Fibroblast of lung (primary cell): ENCODE results near the gene SCOC. TPM values are rescaled to one million over a fixed set of nuclear protein-coding genes. Genes with fewer than 3 reads are reported as not detected.

ENCODE experiments used
- DNase-seq, 2 donors: peaks; one replicate each; pipeline versions ENCODE4 v3.0.0 to v3.0.0-alpha.2; 2010; ENCODE audit warnings: low read depth in 2 of 2
- H2AFZ ChIP-seq: 2 replicates; pipeline ENCODE4 v1.5.1; 2012; ENCODE audit warnings: low read length, control low read depth, inconsistent platforms
- H3K27ac ChIP-seq: 2 replicates; pipeline ENCODE4 v1.5.1; 2011; ENCODE audit warnings: low read length, control low read depth; ENCODE audit not compliant: insufficient read depth
- H3K27me3 ChIP-seq: 2 replicates; pipeline ENCODE4 v1.5.1; 2011; ENCODE audit warnings: mild to moderate bottlenecking, low read length; ENCODE audit not compliant: control insufficient read depth, insufficient read depth
- H3K36me3 ChIP-seq: 2 replicates; pipeline ENCODE4 v1.5.1; 2011; ENCODE audit warnings: low read length; ENCODE audit not compliant: control insufficient read depth, insufficient read depth
- H3K4me1 ChIP-seq: 2 replicates; pipeline ENCODE4 v1.5.1; 2011; ENCODE audit warnings: low read length; ENCODE audit not compliant: control insufficient read depth, insufficient read depth; ENCODE audit errors: extremely low read depth
- H3K4me2 ChIP-seq: 2 replicates; pipeline ENCODE4 v1.5.1; 2011; ENCODE audit warnings: low read length, control low read depth; ENCODE audit not compliant: insufficient read depth; ENCODE audit errors: extremely low read depth
- H3K4me3 ChIP-seq, 4 experiments: fragments of 200-600 bp in 1 of 4; sonication (generic) in 1 of 4; replicated peaks in 1 of 4; 2 replicates each; pipeline ENCODE4 v1.5.1; 2011 to 2016; ENCODE audit warnings: low read length in 4 of 4, low read depth in 3 of 4, mild to moderate bottlenecking in 3 of 4, control low read depth in 2 of 4, inconsistent platforms in 1 of 4, mixed read lengths in 1 of 4; ENCODE audit not compliant: insufficient read depth in 1 of 4; ENCODE audit errors: control extremely low read depth in 1 of 4
- H3K79me2 ChIP-seq: 2 replicates; pipeline ENCODE4 v1.5.1; 2012; ENCODE audit warnings: mild to moderate bottlenecking, low read length, inconsistent platforms; ENCODE audit not compliant: control insufficient read depth, insufficient read depth
- H3K9ac ChIP-seq: 2 replicates; pipeline ENCODE4 v1.5.1; 2011; ENCODE audit warnings: mild to moderate bottlenecking, low read length, control low read depth; ENCODE audit not compliant: insufficient read depth
- H3K9me3 ChIP-seq: 2 replicates; pipeline ENCODE4 v1.5.1; 2012; ENCODE audit warnings: low read depth, low read length; ENCODE audit not compliant: control insufficient read depth, insufficient read depth
- H4K20me1 ChIP-seq: 2 replicates; pipeline ENCODE4 v1.5.1; 2011; ENCODE audit warnings: low read length; ENCODE audit not compliant: control insufficient read depth, insufficient read depth; ENCODE audit errors: extremely low read depth
- CTCF ChIP-seq, 2 donors: IDR thresholded peaks in 1 of 2; conservative IDR thresholded peaks in 1 of 2; 1 replicate in 1 of 2; 2 replicates in 1 of 2; pipeline ENCODE4 v1.5.1; 2011 to 2012; ENCODE audit warnings: low read length in 2 of 2, control low read depth in 1 of 2, inconsistent platforms in 1 of 2, low read depth in 1 of 2, mild to moderate bottlenecking in 1 of 2
- EZH2 ChIP-seq: IDR thresholded peaks from 2 replicates; pipeline ENCODE4 v1.5.1; 2012; ENCODE audit warnings: low read length, control low read depth, mild to moderate bottlenecking; ENCODE audit errors: missing control alignments
- polyA plus RNA-seq, 2 donors: library from polyadenylated mRNA; depleted of rRNA in 1 of 2; stranded (reverse) in 1 of 2; unstranded in 1 of 2; fragments of >200 nt; gene quantifications; 2 replicates each; pipeline ENCODE4 v1.2.1, GENCODE V29; 2011 to 2012; ENCODE audit warnings: missing spikeins in 1 of 2
- total RNA-seq: library from RNA; depleted of rRNA; stranded (reverse); fragments of >200 nt; gene quantifications from 2 replicates; pipeline ENCODE4 v1.2.1, GENCODE V29; 2014

Gene SCOC
- total and polyA plus RNA-seq, 2 donors (not counting 1 experiment from before 2014, with no cell fraction given), result 40.1 to 72.3 TPM

- Histone ChIP-seq H3K9ac (no peak overlapping the region), H3K4me3 (no peak overlapping the region), H3K27ac (no peak overlapping the region), H4K20me1 (no peaks in the 10 kb centered on the region), H3K36me3 (no peaks in the 10 kb centered on the region), H3K4me1 (no peaks in the 10 kb centered on the region), H2AFZ (no peak overlapping the region), H3K9me3 (no peaks in the 10 kb centered on the region), H3K79me2 (no peaks in the 10 kb centered on the region), H3K4me2 (no peak overlapping the region), H3K27me3 (no peaks in the 10 kb centered on the region)
- DNase-seq, result no peak
- TF ChIP-seq EZH2 (no peak), CTCF (conservative IDR thresholded peaks at IDR 0.05 in 1 of 2, IDR thresholded peaks at IDR 0.05 in 1 of 2; ENCODE audit: low read depth in 1 of 2, low read length in 2 of 2) (no peak)
Observed at GRCh38 chr4:140361099-140361498, 12.3 kb upstream of the SCOC start.

DNA sequence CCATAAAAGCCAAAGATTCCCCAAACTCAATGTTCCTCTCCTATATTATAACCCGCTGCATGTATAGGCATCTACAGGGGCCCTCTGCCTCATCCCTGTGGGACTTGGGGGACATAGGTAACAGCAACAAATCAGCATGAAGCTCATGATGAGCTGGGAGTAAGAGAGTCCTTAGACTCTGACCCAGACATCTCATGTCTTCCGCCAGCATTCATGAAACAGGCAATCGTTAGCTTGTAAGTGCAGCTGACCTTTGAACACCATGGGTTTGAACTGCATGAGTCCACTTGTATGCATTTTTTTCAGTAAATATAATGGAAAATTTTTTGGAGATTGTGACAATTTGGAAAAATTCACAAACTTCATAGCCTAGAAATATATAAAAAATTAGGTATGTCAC is 10.4 kb upstream of the SCOC start:
- Histone ChIP-seq H4K20me1 (no peaks in the 10 kb centered on the region), H3K4me3 (no peak overlapping the region), H3K9me3 (no peaks in the 10 kb centered on the region), H3K4me1 (peaks cover 2% of the 10 kb centered on the region), H3K27me3 (no peaks in the 10 kb centered on the region), H2AFZ (no peak overlapping the region), H3K4me2 (no peak overlapping the region), H3K9ac (no peak overlapping the region), H3K36me3 (no peaks in the 10 kb centered on the region), H3K79me2 (no peaks in the 10 kb centered on the region), H3K27ac (no peak overlapping the region)
- no peak for TF ChIP-seq CTCF (conservative IDR thresholded peaks at IDR 0.05 in 1 of 2, IDR thresholded peaks at IDR 0.05 in 1 of 2; ENCODE audit: low read depth in 1 of 2, low read length in 2 of 2)
- no peak for TF ChIP-seq EZH2
- no peak for DNase-seq

DNA sequence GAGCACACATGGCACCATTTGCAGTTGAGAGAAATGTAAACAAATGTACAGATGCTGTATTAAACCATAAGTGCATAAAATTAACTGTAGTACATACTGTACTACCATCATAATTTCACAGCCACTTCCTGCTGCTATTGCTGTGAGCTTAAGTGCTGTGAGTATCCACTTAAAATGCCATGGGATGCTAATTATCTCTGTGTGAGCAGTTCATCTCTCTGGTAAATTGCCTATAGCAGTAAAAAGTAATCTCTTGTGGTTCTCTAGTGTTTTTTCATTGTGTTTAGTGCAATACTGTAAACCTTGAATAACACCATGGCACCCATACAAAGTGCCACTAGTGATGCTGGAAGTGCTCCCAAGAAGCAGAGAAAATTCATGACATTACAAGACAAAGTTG is 9.9 kb upstream of the SCOC start:
- Histone ChIP-seq H3K9me3 (no peaks in the 10 kb centered on the region), H3K4me3 (no peak overlapping the region), H4K20me1 (no peaks in the 10 kb centered on the region), H3K9ac (no peak overlapping the region), H2AFZ (no peak overlapping the region), H3K27ac (no peak overlapping the region), H3K36me3 (no peaks in the 10 kb centered on the region), H3K4me2 (no peak overlapping the region), H3K4me1 (peaks cover 2% of the 10 kb centered on the region), H3K27me3 (no peaks in the 10 kb centered on the region), H3K79me2 (no peaks in the 10 kb centered on the region)
- TF ChIP-seq EZH2, result no peak
- no peak for TF ChIP-seq CTCF (conservative IDR thresholded peaks at IDR 0.05 in 1 of 2, IDR thresholded peaks at IDR 0.05 in 1 of 2; ENCODE audit: low read depth in 1 of 2, low read length in 2 of 2)
- no peak for DNase-seq
